ENCODE results near the gene NUCKS1.

The NUCKS1 gene

GRCh38 chr1:205792961-205793673, 43.1 kb upstream of the NUCKS1 start:
- Histone ChIP-seq H3K4me2 (no peak overlapping the region), H3K9ac (no peak overlapping the region)

GRCh38 chr1:205792481-205792881, 42.5 kb upstream of the NUCKS1 start:
- no peak overlapping the region for H3K27ac ChIP-seq
- no peaks in the 10 kb centered on the region for H3K4me1 ChIP-seq (ENCODE audit: low read depth, poor library complexity, severe bottlenecking)
- no peak overlapping the region for H3K4me2 ChIP-seq

More at GRCh38 chr1:205792961-205793673, 43.1 kb upstream of the NUCKS1 start:
- H3K4me1 ChIP-seq (ENCODE audit: low read depth, poor library complexity, severe bottlenecking): no peaks in the 10 kb centered on the region
- H3K79me2 ChIP-seq (ENCODE audit: insufficient read depth, low read depth): no peaks in the 10 kb centered on the region
- no peak overlapping the region for H3K4me3 ChIP-seq (IDR thresholded peaks at IDR 0.05; ENCODE audit: insufficient read depth, low read depth, low read length)
- no peak for TF ChIP-seq CTCF (conservative IDR thresholded peaks at IDR 0.05; ENCODE audit: low read depth, low read length)
- H3K27ac ChIP-seq: no peak overlapping the region
- no peak overlapping the region for H2AFZ ChIP-seq (ENCODE audit: low read depth)
- no peaks in the 10 kb centered on the region for H3K36me3 ChIP-seq (ENCODE audit: insufficient read depth)
- no peaks in the 10 kb centered on the region for H3K27me3 ChIP-seq (ENCODE audit: insufficient read depth, low read depth)
- no peaks in the 10 kb centered on the region for H4K20me1 ChIP-seq (ENCODE audit: insufficient read depth)

GRCh38 chr1:205791568-205792180, 41.7 kb upstream of the NUCKS1 start:
- Histone ChIP-seq H3K9ac (no peak overlapping the region), H3K27me3 (ENCODE audit: insufficient read depth, low read depth) (no peaks in the 10 kb centered on the region), H3K79me2 (ENCODE audit: insufficient read depth, low read depth) (no peaks in the 10 kb centered on the region), H3K36me3 (ENCODE audit: insufficient read depth) (no peaks in the 10 kb centered on the region), H3K4me2 (no peak overlapping the region), H3K4me1 (ENCODE audit: low read depth, poor library complexity, severe bottlenecking) (no peaks in the 10 kb centered on the region), H4K20me1 (ENCODE audit: insufficient read depth) (no peaks in the 10 kb centered on the region), H3K27ac (no peak overlapping the region), H3K4me3 (IDR thresholded peaks at IDR 0.05; ENCODE audit: insufficient read depth, low read depth, low read length) (no peak overlapping the region), H2AFZ (ENCODE audit: low read depth) (no peak overlapping the region)
- peak; percentile 96 for TF ChIP-seq CTCF (conservative IDR thresholded peaks at IDR 0.05; ENCODE audit: low read depth, low read length)

More at GRCh38 chr1:205792481-205792881, 42.5 kb upstream of the NUCKS1 start:
- H3K27me3 ChIP-seq (ENCODE audit: insufficient read depth, low read depth): no peaks in the 10 kb centered on the region
- H4K20me1 ChIP-seq (ENCODE audit: insufficient read depth): no peaks in the 10 kb centered on the region
- no peaks in the 10 kb centered on the region for H3K36me3 ChIP-seq (ENCODE audit: insufficient read depth)
- H3K4me3 ChIP-seq (IDR thresholded peaks at IDR 0.05; ENCODE audit: insufficient read depth, low read depth, low read length): no peak overlapping the region
- no peak overlapping the region for H3K9ac ChIP-seq
- H2AFZ ChIP-seq (ENCODE audit: low read depth): no peak overlapping the region
- no peaks in the 10 kb centered on the region for H3K79me2 ChIP-seq (ENCODE audit: insufficient read depth, low read depth)
- no peak for TF ChIP-seq CTCF (conservative IDR thresholded peaks at IDR 0.05; ENCODE audit: low read depth, low read length)

- no peak overlapping the region for H3K4me3 ChIP-seq (IDR thresholded peaks at IDR 0.05; ENCODE audit: insufficient read depth, low read depth, low read length)
- H4K20me1 ChIP-seq (ENCODE audit: insufficient read depth): no peaks in the 10 kb centered on the region
- H3K79me2 ChIP-seq (ENCODE audit: insufficient read depth, low read depth): no peaks in the 10 kb centered on the region
- H3K9ac ChIP-seq: no peak overlapping the region
- no peaks in the 10 kb centered on the region for H3K36me3 ChIP-seq (ENCODE audit: insufficient read depth)
- H3K4me2 ChIP-seq: no peak overlapping the region
- no peak for TF ChIP-seq CTCF (conservative IDR thresholded peaks at IDR 0.05; ENCODE audit: low read depth, low read length)
- no peaks in the 10 kb centered on the region for H3K27me3 ChIP-seq (ENCODE audit: insufficient read depth, low read depth)
- H3K4me1 ChIP-seq (ENCODE audit: low read depth, poor library complexity, severe bottlenecking): no peaks in the 10 kb centered on the region
- H3K27ac ChIP-seq: no peak overlapping the region
- no peak overlapping the region for H2AFZ ChIP-seq (ENCODE audit: low read depth)
Measured at GRCh38 chr1:205787287-205787916, 37.4 kb upstream of the NUCKS1 start.
